ENCODE data around the gene TMED4. TPM values are rescaled to one million over a fixed set of nuclear protein-coding genes. Genes with fewer than 3 reads are reported as not detected.

The TMED4 gene
- polyA plus RNA-seq, 3 donors = 45.7 to 76.7 (median 49.0) TPM

DNA sequence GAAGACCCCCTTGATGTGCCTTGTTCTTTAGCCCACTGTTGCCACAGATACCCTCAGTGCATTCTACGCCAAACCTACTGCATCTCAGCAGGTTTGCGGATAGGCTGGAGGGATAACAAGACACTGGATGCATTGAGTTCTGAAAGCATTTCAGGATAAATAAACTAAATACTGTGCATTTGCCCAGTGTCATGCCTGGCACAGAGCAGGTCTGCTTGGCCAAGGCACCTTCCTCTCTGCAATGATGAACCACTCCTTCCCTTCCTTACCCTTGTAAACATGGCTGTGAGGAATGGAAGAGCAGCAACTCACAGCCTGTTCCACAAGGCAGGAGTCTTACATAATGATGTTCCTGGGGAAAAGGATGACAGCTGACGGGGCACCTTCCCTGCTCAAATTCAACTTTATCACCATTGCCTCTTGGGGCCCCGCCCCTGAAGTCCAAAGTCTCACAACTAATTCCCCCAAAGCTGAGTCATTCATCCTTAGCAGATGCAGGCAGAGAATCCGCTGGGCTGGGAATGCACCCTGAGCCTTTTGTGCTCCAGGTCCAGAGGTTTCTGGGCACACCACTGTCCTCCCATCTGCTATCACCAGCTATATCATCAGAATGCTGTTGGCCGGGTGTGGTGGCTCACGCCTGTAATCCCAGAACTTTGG lies 19.9 kb downstream of the TMED4 start:
- Histone ChIP-seq H3K9ac (ENCODE audit: insufficient read depth, low read length, poor library complexity, severe bottlenecking) (no peak overlapping the region), H4K20me1 (ENCODE audit: insufficient read depth, low read length) (peaks cover 16% of the 10 kb centered on the region), H3K4me2 (replicated peaks; ENCODE audit: extremely low read depth, low read length, poor library complexity, severe bottlenecking) (no peak overlapping the region), H3K79me2 (ENCODE audit: insufficient read depth, low read length) (no peaks in the 10 kb centered on the region), H3K4me1 (ENCODE audit: control insufficient read depth in 1 of 2, insufficient read depth in 2 of 2, low read length in 2 of 2) (no peaks in the 10 kb centered on the region), H2AFZ (ENCODE audit: insufficient read depth, low read depth, low read length, poor library complexity, severe bottlenecking) (no peak overlapping the region), H3K9me3 (replicated peaks in 1 of 2; ENCODE audit: control insufficient read depth in 1 of 2, insufficient read depth in 1 of 2, low read length in 2 of 2) (no peaks in the 10 kb centered on the region), H3K36me3 (replicated peaks in 1 of 2; ENCODE audit: control insufficient read depth in 1 of 2, insufficient read depth in 2 of 2, low read length in 2 of 2) (peaks cover 24 to 37% of the 10 kb centered on the region in 2 donors), H3K4me3 (replicated peaks in 1 of 3; ENCODE audit: low read depth in 2 of 3, low read length in 3 of 3) (no peak overlapping the region), H3K27ac (ENCODE audit: low read depth in 1 of 2, low read length in 2 of 2) (no peak overlapping the region), H3K27me3 (ENCODE audit: control insufficient read depth in 2 of 2, insufficient read depth in 2 of 2, low read length in 2 of 2) (no peaks in the 10 kb centered on the region)
- no peaks in the 10 kb centered on the region for H3K9me3 Mint-ChIP-seq
- TF ChIP-seq, protein P1, sequence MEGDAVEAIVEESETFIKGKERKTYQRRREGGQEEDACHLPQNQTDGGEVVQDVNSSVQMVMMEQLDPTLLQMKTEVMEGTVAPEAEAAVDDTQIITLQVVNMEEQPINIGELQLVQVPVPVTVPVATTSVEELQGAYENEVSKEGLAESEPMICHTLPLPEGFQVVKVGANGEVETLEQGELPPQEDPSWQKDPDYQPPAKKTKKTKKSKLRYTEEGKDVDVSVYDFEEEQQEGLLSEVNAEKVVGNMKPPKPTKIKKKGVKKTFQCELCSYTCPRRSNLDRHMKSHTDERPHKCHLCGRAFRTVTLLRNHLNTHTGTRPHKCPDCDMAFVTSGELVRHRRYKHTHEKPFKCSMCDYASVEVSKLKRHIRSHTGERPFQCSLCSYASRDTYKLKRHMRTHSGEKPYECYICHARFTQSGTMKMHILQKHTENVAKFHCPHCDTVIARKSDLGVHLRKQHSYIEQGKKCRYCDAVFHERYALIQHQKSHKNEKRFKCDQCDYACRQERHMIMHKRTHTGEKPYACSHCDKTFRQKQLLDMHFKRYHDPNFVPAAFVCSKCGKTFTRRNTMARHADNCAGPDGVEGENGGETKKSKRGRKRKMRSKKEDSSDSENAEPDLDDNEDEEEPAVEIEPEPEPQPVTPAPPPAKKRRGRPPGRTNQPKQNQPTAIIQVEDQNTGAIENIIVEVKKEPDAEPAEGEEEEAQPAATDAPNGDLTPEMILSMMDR (IDR thresholded peaks at IDR 0.05) = no peak
- intact Hi-C loops (cut with micrococcal nuclease) = no loop called here
- H3K36me3 Mint-ChIP-seq = peaks cover 26 to 36% of the 10 kb centered on the region in 2 donors
- H3K27ac Mint-ChIP-seq = peak overlapping the region in 1 of 7 donors; percentile 20
- H3K4me1 Mint-ChIP-seq = peaks cover 8% of the 10 kb centered on the region
- peaks cover 1 to 7% (median 4%) of the 10 kb centered on the region in 3 donors for H3K27me3 Mint-ChIP-seq (ENCODE audit: low read depth in 3 of 3)
- H3K4me3 Mint-ChIP-seq = no peak overlapping the region
- DNase-seq = no peak
- 95% methylated on average over 4 of the region's 7 CpGs for WGBS (ENCODE audit: insufficient coverage)

DNA sequence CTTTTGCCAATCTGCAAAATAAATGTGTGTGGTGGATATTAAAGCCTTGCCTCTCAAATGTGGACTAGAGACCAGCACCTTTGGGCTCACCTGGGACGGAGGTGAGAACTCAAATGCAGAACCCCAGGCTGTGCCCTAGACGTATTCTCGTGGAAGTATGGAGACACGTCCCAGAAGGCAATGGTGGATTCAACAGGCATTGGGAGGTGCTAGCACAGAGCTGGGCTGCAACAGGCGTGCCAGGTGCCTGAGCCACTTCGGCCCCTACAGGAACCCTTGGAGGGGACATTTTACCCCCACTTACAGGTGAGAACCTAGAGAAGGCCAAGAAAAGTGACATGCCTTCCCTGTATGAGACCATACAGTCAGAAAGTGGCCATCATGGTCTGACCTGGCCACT lies 20.6 kb downstream of the TMED4 start:
- Histone ChIP-seq H3K36me3 (replicated peaks in 1 of 2; ENCODE audit: control insufficient read depth in 1 of 2, insufficient read depth in 2 of 2, low read length in 2 of 2) (peaks cover 19 to 31% of the 10 kb centered on the region in 2 donors), H3K4me1 (ENCODE audit: control insufficient read depth in 1 of 2, insufficient read depth in 2 of 2, low read length in 2 of 2) (no peaks in the 10 kb centered on the region), H3K9ac (ENCODE audit: insufficient read depth, low read length, poor library complexity, severe bottlenecking) (no peak overlapping the region), H3K27me3 (ENCODE audit: control insufficient read depth in 2 of 2, insufficient read depth in 2 of 2, low read length in 2 of 2) (no peaks in the 10 kb centered on the region), H3K79me2 (ENCODE audit: insufficient read depth, low read length) (no peaks in the 10 kb centered on the region), H3K4me3 (replicated peaks in 1 of 3; ENCODE audit: low read depth in 2 of 3, low read length in 3 of 3) (no peak overlapping the region), H2AFZ (ENCODE audit: insufficient read depth, low read depth, low read length, poor library complexity, severe bottlenecking) (no peak overlapping the region), H3K9me3 (replicated peaks in 1 of 2; ENCODE audit: control insufficient read depth in 1 of 2, insufficient read depth in 1 of 2, low read length in 2 of 2) (no peaks in the 10 kb centered on the region), H3K27ac (ENCODE audit: low read depth in 1 of 2, low read length in 2 of 2) (no peak overlapping the region), H4K20me1 (ENCODE audit: insufficient read depth, low read length) (peaks cover 16% of the 10 kb centered on the region), H3K4me2 (replicated peaks; ENCODE audit: extremely low read depth, low read length, poor library complexity, severe bottlenecking) (no peak overlapping the region)
- H3K36me3 Mint-ChIP-seq = peaks cover 21 to 31% of the 10 kb centered on the region in 2 donors
- H3K4me1 Mint-ChIP-seq = peaks cover 4% of the 10 kb centered on the region
- H3K27ac Mint-ChIP-seq = no peak overlapping the region
- DNase-seq = no peak
- H3K27me3 Mint-ChIP-seq (ENCODE audit: low read depth in 3 of 3) = peaks cover 1 to 7% (median 4%) of the 10 kb centered on the region in 3 donors
- H3K9me3 Mint-ChIP-seq = no peaks in the 10 kb centered on the region
- intact Hi-C loops (cut with micrococcal nuclease) = no loop called here
- 97% methylated on average over 5 of the region's 6 CpGs for WGBS (ENCODE audit: insufficient coverage)
- TF ChIP-seq, protein P1 (IDR thresholded peaks at IDR 0.05) = no peak
- H3K4me3 Mint-ChIP-seq = no peak overlapping the region

Measured in CD14-positive monocyte (primary cell).